K562 (cell line): Measurements from ENCODE around the gene CRABP2. TPM values are rescaled to one million over a fixed set of nuclear protein-coding genes. Genes with fewer than 3 reads are reported as not detected.

Source experiments
- ADNP ChIP-seq: fragments of 200-800 bp; sonication (Bioruptor generic); IDR thresholded peaks from 2 replicates; pipeline ENCODE4 v1.6.1; 2016; ENCODE audit warnings: missing genetic modification characterization, missing compliant biosample characterization
- KDM5B ChIP-seq: fragments of 200-600 bp; sonication (generic); IDR thresholded peaks from 2 replicates; pipeline ENCODE4 v1.6.1; 2012; ENCODE audit warnings: low read depth, mild to moderate bottlenecking, moderate library complexity, low read length, control low read depth, inconsistent platforms; ENCODE audit not compliant: insufficient replicate concordance
- MAZ ChIP-seq, 2 experiments: fragments of 450-650 bp in 1 of 2; sonication (generic) in 1 of 2; formaldehyde crosslinking; IDR thresholded peaks in 1 of 2; conservative IDR thresholded peaks in 1 of 2; 2 replicates each; pipeline versions ENCODE4 v1.4.0 to v1.5.0; 2020; ENCODE audit warnings: mild to moderate bottlenecking in 1 of 2, missing genetic modification reagents in 1 of 2
- NRF1 ChIP-seq, 2 experiments: fragments of 450-650 bp; IDR thresholded peaks in 1 of 2; conservative IDR thresholded peaks in 1 of 2; 2 replicates each; pipeline ENCODE4 v1.6.1; 2014; ENCODE audit warnings: mild to moderate bottlenecking in 2 of 2
- polyA plus RNA-seq, 8 experiments: library from polyadenylated mRNA; depleted of rRNA in 4 of 8; stranded (reverse) in 5 of 8; unstranded in 3 of 8; fragments of >200 nt; fragmentation: Nextera tagmentation in 2 of 8; fragmentation: Illumina TruSeq in 1 of 8; extraction: Ambion mirVana in 2 of 8; extraction: Trizol in 1 of 8; gene quantifications; 2 replicates each; pipeline versions ENCODE4 v1.2.1 to v1.2.3, GENCODE V29; 2011 to 2014; ENCODE audit warnings: inconsistent platforms in 1 of 8, missing spikeins in 1 of 8
- total RNA-seq, 7 experiments: library from RNA; depleted of rRNA in 6 of 7; stranded (reverse); fragments of >200 nt in 6 of 7; fragmentation: Illumina TruSeq in 2 of 7; extraction: Trizol in 2 of 7; gene quantifications; 2 replicates each; pipeline versions ENCODE4 v1.2.1 to v1.2.3, GENCODE V29; 2011 to 2021; ENCODE audit warnings: low replicate concordance in 1 of 7
- TF ChIP-seq, protein P1 (sequence below): fragments of 450-650 bp; formaldehyde crosslinking; conservative IDR thresholded peaks from 2 replicates; pipeline ENCODE4 v1.4.0; 2022; ENCODE audit warnings: mild to moderate bottlenecking, missing genetic modification characterization

CRABP2 gene
- total and polyA plus RNA-seq, 9 of the 15 experiments (the other 6 are each of a cell fraction or from before 2014, with no cell fraction given), result 0.30 to 2.5 (median 0.82) TPM

GRCh38 chr1:156677616-156678596 lies 27.5 kb downstream of the CRABP2 start (continued):
- TF ChIP-seq NRF1 (conservative IDR thresholded peaks at IDR 0.05 in 1 of 2, IDR thresholded peaks at IDR 0.05 in 1 of 2) (peak in 1 of 2 experiments; percentile 10; a peak in 1 of 4 replicates), ADNP (no peak), KDM5B (no peak), MAZ (CRISPR knock-in tag; conservative IDR thresholded peaks at IDR 0.05 in 1 of 2, IDR thresholded peaks at IDR 0.05 in 1 of 2) (peak; percentile 47 to 92; a peak in 3 of 4 replicates)
- TF ChIP-seq, protein P1, sequence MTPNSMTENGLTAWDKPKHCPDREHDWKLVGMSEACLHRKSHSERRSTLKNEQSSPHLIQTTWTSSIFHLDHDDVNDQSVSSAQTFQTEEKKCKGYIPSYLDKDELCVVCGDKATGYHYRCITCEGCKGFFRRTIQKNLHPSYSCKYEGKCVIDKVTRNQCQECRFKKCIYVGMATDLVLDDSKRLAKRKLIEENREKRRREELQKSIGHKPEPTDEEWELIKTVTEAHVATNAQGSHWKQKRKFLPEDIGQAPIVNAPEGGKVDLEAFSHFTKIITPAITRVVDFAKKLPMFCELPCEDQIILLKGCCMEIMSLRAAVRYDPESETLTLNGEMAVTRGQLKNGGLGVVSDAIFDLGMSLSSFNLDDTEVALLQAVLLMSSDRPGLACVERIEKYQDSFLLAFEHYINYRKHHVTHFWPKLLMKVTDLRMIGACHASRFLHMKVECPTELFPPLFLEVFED, result no peak
- TF ChIP-seq, all 486 proteins: peak for 53
